ENCODE measurements around the gene ADPGK. TPM values are rescaled to one million over a fixed set of nuclear protein-coding genes. Genes with fewer than 3 reads are reported as not detected.
"Not testable (repeated sequence)": the region's sequence is repeated elsewhere in the genome, so short reads cannot be mapped to it uniquely, and the experiment has no call there.

ADPGK gene
- total RNA-seq, 1 donor from 2014 or later: 41.8 TPM

DNA sequence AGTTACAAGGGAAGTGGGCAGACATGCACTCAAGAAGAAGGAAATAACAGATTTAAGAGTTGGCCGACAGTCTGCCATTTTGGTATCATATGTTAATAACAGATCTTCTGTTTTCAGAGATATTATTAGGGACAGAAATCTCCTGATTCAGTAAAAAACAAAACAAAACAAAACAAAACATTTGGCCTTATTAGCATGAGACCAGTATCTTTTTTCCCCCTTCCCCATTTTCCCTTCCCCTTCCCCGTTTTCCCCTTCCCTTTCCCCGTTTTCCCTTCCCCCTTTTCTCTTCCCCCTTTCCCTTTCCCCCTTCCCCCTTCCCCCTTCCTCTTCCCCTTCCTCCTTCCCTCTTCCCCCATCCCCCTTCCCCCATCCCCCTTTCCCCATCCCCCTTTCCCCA, 58.1 kb downstream of the ADPGK start:
- TF ChIP-seq, protein P1, sequence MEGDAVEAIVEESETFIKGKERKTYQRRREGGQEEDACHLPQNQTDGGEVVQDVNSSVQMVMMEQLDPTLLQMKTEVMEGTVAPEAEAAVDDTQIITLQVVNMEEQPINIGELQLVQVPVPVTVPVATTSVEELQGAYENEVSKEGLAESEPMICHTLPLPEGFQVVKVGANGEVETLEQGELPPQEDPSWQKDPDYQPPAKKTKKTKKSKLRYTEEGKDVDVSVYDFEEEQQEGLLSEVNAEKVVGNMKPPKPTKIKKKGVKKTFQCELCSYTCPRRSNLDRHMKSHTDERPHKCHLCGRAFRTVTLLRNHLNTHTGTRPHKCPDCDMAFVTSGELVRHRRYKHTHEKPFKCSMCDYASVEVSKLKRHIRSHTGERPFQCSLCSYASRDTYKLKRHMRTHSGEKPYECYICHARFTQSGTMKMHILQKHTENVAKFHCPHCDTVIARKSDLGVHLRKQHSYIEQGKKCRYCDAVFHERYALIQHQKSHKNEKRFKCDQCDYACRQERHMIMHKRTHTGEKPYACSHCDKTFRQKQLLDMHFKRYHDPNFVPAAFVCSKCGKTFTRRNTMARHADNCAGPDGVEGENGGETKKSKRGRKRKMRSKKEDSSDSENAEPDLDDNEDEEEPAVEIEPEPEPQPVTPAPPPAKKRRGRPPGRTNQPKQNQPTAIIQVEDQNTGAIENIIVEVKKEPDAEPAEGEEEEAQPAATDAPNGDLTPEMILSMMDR (conservative IDR thresholded peaks at IDR 0.05): no peak
- no peak for DNase-seq (ENCODE audit: low read depth, low spot score)
- H3K27ac Mint-ChIP-seq (ENCODE audit: unreplicated experiment): no peak overlapping the region
- H3K4me1 Mint-ChIP-seq: no peaks in the 10 kb centered on the region
- H3K36me3 Mint-ChIP-seq (ENCODE audit: low read depth): no peaks in the 10 kb centered on the region
- no peak overlapping the region for H3K4me3 Mint-ChIP-seq
- H3K27me3 Mint-ChIP-seq (ENCODE audit: low read depth): no peaks in the 10 kb centered on the region
- H3K9me3 Mint-ChIP-seq: no peaks in the 10 kb centered on the region

DNA sequence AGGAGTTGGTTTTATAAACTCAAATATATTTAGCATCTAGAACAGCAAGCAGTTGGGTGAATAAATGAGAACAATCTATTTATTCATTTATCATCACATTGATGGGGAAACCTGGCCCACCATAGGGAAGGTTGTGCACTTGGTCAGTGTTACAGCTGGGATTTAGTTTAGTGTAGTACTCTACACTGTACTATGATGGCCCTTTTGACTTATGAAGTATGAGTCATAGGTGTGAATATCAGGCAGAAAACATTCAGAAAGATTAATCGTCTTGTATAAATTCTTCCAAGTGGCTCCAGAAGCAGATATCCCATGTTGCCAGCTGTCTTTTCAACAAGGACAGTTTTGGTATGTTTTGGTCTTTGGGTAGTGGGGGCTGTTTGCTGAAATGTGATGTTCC, 59.5 kb downstream of the ADPGK start:
- no peaks in the 10 kb centered on the region for H3K4me1 Mint-ChIP-seq
- H3K27me3 Mint-ChIP-seq (ENCODE audit: low read depth): no peaks in the 10 kb centered on the region
- no peaks in the 10 kb centered on the region for H3K9me3 Mint-ChIP-seq
- no peak for DNase-seq (ENCODE audit: low read depth, low spot score)
- H3K27ac Mint-ChIP-seq (ENCODE audit: unreplicated experiment): no peak overlapping the region
- H3K4me3 Mint-ChIP-seq: no peak overlapping the region
- TF ChIP-seq, protein P1 (conservative IDR thresholded peaks at IDR 0.05): no peak
- no peaks in the 10 kb centered on the region for H3K36me3 Mint-ChIP-seq (ENCODE audit: low read depth)

DNA sequence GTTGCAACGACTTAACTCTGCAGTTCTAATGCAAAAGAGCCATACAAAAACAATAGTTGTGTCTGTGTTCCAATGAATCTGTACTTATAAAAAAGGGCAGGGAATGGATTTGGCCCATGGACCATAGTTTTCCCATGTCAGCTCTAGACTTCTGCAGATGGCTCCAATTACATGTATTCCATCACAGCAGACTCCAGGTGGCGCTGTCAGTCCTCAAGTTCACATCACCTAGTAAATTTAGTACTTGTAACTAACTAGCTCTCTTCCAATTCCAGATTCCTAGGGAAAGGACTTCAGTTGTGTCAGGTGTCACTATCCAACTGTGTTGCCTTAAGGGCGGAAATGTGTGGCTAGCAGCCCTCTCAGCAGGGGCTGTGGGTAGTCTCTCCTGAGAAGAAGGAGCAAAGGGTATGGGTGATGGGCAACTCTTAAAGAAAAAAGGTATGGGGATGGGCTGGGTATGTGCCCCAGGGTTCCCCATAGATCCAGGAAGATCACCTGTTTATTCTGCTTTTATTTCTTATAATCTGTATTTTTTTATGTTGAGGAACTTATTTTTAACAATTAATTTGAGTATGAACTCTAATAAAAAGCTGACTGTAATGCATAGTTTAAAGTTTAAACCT, 61.4 kb downstream of the ADPGK start:
- TF ChIP-seq, protein P1 (conservative IDR thresholded peaks at IDR 0.05): peak; percentile 82
- H3K27me3 Mint-ChIP-seq (ENCODE audit: low read depth): no peaks in the 10 kb centered on the region
- H3K36me3 Mint-ChIP-seq (ENCODE audit: low read depth): no peaks in the 10 kb centered on the region
- H3K27ac Mint-ChIP-seq (ENCODE audit: unreplicated experiment): no peak overlapping the region
- DNase-seq (ENCODE audit: low read depth, low spot score): peak; percentile 64
- no peak overlapping the region for H3K4me3 Mint-ChIP-seq
- peaks cover 5% of the 10 kb centered on the region for H3K4me1 Mint-ChIP-seq
- H3K9me3 Mint-ChIP-seq: no peaks in the 10 kb centered on the region

DNA sequence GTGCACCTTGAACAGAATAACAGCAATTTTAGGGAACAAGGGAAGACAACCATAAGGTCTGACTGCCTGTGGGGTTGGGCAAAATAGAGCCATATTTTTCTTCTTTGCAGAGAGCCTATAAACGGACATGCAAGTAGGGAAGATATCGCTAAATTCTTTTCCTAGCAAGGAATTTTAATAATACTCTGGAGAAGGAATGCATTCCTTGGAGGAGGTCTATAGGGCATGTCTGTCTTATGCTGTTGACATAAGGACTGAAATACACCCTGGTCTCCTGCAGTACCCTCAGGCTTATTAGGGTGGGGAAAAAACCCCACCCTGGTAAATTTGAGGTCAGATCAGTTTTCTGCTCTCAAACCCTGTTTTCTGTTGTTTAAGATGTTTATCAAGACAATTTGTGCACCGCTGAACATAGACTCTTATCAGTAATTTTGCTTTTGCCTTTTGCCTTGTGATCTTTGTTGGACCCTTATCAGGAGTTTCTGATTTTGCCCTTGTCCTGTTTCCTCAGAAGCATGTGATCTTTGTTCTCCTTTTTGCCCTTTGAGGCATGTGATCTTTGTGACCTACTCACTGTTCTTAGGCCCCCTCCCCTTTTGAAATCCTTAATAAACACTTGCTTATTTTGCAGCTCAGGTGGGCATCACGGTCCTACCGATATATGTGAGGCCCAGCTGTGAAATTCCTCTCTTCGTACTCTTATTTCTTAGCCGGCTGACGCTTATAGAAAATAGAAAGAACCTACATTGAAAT, 74.8 kb downstream of the ADPGK start:
- not testable (repeated sequence) for H3K36me3 Mint-ChIP-seq (ENCODE audit: low read depth)

DNA sequence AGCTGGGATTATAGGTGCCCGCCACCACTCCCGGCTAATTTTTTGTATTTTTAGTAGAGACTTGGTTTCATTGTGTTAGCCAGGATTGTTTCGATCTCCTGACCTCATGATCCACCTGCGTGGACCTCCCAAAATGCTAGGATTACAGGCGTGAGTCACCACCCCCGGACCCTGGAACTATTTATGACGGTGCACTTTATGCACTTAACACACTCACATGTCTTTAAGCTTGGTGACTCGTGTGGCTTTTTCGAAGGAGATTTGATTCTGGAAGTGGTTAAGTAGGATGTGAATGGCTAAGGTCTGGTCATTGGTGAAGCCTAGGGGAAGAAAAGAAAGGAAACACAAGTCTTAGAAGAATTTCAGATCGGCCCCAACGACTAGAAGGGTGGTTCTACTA, 77.3 kb downstream of the ADPGK start:
- Mint-ChIP-seq H3K27ac (ENCODE audit: unreplicated experiment) (no peak overlapping the region), H3K36me3 (ENCODE audit: low read depth) (no peaks in the 10 kb centered on the region), H3K4me1 (peaks cover 5% of the 10 kb centered on the region)

More for the DNA sequence above, 74.8 kb downstream of the ADPGK start:
- DNase-seq (ENCODE audit: low read depth, low spot score); H3K27ac Mint-ChIP-seq (ENCODE audit: unreplicated experiment); H3K9me3 Mint-ChIP-seq; H3K4me1 Mint-ChIP-seq; H3K27me3 Mint-ChIP-seq (ENCODE audit: low read depth); H3K4me3 Mint-ChIP-seq: not testable (repeated sequence)

More for the DNA sequence above, 77.3 kb downstream of the ADPGK start:
- no peak for DNase-seq (ENCODE audit: low read depth, low spot score)
- Mint-ChIP-seq H3K9me3 (no peaks in the 10 kb centered on the region), H3K27me3 (ENCODE audit: low read depth) (no peaks in the 10 kb centered on the region), H3K4me3 (no peak overlapping the region)
- TF ChIP-seq, protein P1 (conservative IDR thresholded peaks at IDR 0.05): no peak

Other genes with a start within 250 kb of the ADPGK start
- gene GOLGA6B, start 129.1 kb downstream of the ADPGK start, total RNA-seq: not detected in 2 replicates
- gene HIGD2B, start 97.6 kb downstream of the ADPGK start, total RNA-seq: not detected in 2 replicates
- 22.9 and 27.2 TPM in 2 replicates for gene BBS4, start 97.6 kb downstream of the ADPGK start, total RNA-seq